ENCODE data around the gene STARD6. TPM values are rescaled to one million over a fixed set of nuclear protein-coding genes. Genes with fewer than 3 reads are reported as not detected.

Gene STARD6
- total RNA-seq, 2 donors from 2014 or later = not detected

GRCh38 chr18:54330768-54331548, 26.7 kb downstream of the STARD6 start:
- no peak overlapping the region for H3K4me3 ChIP-seq
- no peaks in the 10 kb centered on the region for H3K9me3 ChIP-seq
- H3K27me3 ChIP-seq = no peaks in the 10 kb centered on the region
- H3K36me3 ChIP-seq = no peaks in the 10 kb centered on the region
- TF ChIP-seq CTCF (IDR thresholded peaks at IDR 0.05) = peak in 1 of 2 donors; percentile 21
- no peak for DNase-seq (ENCODE audit: low spot score)
- no peaks in the 10 kb centered on the region for H3K4me1 ChIP-seq
- H3K27ac ChIP-seq = no peak overlapping the region

- DNase-seq (ENCODE audit: low spot score) = no peak
- H3K4me3 ChIP-seq = no peak overlapping the region
- TF ChIP-seq CTCF (IDR thresholded peaks at IDR 0.05) = no peak
- no peak overlapping the region for H3K27ac ChIP-seq
- H3K9me3 ChIP-seq = no peaks in the 10 kb centered on the region
- H3K27me3 ChIP-seq = no peaks in the 10 kb centered on the region
- H3K4me1 ChIP-seq = no peaks in the 10 kb centered on the region
- no peaks in the 10 kb centered on the region for H3K36me3 ChIP-seq
Measured at GRCh38 chr18:54329787-54330186, 27.9 kb downstream of the STARD6 start.

- Histone ChIP-seq H3K9me3 (no peaks in the 10 kb centered on the region), H3K4me1 (no peaks in the 10 kb centered on the region), H3K27me3 (no peaks in the 10 kb centered on the region), H3K27ac (no peak overlapping the region), H3K36me3 (no peaks in the 10 kb centered on the region), H3K4me3 (no peak overlapping the region)
- DNase-seq (ENCODE audit: low spot score) = no peak
- TF ChIP-seq CTCF (IDR thresholded peaks at IDR 0.05) = no peak
Measured at GRCh38 chr18:54327818-54328217, 29.8 kb downstream of the STARD6 start.

GRCh38 chr18:54323970-54324369, 33.7 kb downstream of the STARD6 start:
- no peaks in the 10 kb centered on the region for H3K9me3 ChIP-seq
- H3K4me3 ChIP-seq = no peak overlapping the region
- no peaks in the 10 kb centered on the region for H3K27me3 ChIP-seq
- no peaks in the 10 kb centered on the region for H3K36me3 ChIP-seq
- no peak overlapping the region for H3K27ac ChIP-seq
- TF ChIP-seq CTCF (IDR thresholded peaks at IDR 0.05) = no peak
- no peak for DNase-seq (ENCODE audit: low spot score)
- no peaks in the 10 kb centered on the region for H3K4me1 ChIP-seq

- Histone ChIP-seq H3K4me1 (no peaks in the 10 kb centered on the region), H3K4me3 (no peak overlapping the region), H3K36me3 (no peaks in the 10 kb centered on the region), H3K27me3 (no peaks in the 10 kb centered on the region), H3K27ac (no peak overlapping the region), H3K9me3 (no peaks in the 10 kb centered on the region)
- TF ChIP-seq CTCF (IDR thresholded peaks at IDR 0.05) = no peak
- DNase-seq (ENCODE audit: low spot score) = no peak
Measured at GRCh38 chr18:54323561-54323960, 34.1 kb downstream of the STARD6 start.
